Urinary bladder (tissue), 4 donors: ENCODE data around the gene PER1. TPM values are rescaled to one million over a fixed set of nuclear protein-coding genes. Genes with fewer than 3 reads are reported as not detected.

ENCODE experiments used
- DNase-seq: peaks from one replicate; pipeline ENCODE4 v3.0.0-alpha.2; 2015; ENCODE audit errors: extremely low spot score
- H3K27ac ChIP-seq: one replicate; pipeline ENCODE4 v1.5.1; 2013; ENCODE audit warnings: low read depth, mild to moderate bottlenecking, moderate library complexity
- H3K36me3 ChIP-seq: one replicate; pipeline ENCODE4 v1.6.1; 2013; ENCODE audit warnings: mild to moderate bottlenecking, moderate library complexity; ENCODE audit not compliant: insufficient read depth
- H3K4me1 ChIP-seq: one replicate; pipeline ENCODE4 v1.6.1; 2013; ENCODE audit warnings: mild to moderate bottlenecking, moderate library complexity; ENCODE audit not compliant: insufficient read depth
- H3K4me3 ChIP-seq: one replicate; pipeline ENCODE4 v1.5.1; 2013; ENCODE audit warnings: low read depth, low read length
- WGBS: extraction: QIAGEN DNeasy Blood & Tissue Kit; methylation state at CpG from one replicate; pipeline ENCODE4 v1.1.7; 2013; 5-methylcytosine and 5-hydroxymethylcytosine counted together
- polyA plus RNA-seq: library from polyadenylated mRNA; stranded (reverse); fragments of 200-250 nt; gene quantifications from one replicate; pipeline ENCODE4 v1.2.3, GENCODE V29; 2013
- total RNA-seq: library from RNA; depleted of rRNA; stranded (reverse); fragments of >200 nt; gene quantifications from one replicate; pipeline ENCODE4 v1.2.3, GENCODE V29; 2014
- donor health status: healthy with polysubstance abuse.
- donor health status: healthy.

PER1 gene, protein sequence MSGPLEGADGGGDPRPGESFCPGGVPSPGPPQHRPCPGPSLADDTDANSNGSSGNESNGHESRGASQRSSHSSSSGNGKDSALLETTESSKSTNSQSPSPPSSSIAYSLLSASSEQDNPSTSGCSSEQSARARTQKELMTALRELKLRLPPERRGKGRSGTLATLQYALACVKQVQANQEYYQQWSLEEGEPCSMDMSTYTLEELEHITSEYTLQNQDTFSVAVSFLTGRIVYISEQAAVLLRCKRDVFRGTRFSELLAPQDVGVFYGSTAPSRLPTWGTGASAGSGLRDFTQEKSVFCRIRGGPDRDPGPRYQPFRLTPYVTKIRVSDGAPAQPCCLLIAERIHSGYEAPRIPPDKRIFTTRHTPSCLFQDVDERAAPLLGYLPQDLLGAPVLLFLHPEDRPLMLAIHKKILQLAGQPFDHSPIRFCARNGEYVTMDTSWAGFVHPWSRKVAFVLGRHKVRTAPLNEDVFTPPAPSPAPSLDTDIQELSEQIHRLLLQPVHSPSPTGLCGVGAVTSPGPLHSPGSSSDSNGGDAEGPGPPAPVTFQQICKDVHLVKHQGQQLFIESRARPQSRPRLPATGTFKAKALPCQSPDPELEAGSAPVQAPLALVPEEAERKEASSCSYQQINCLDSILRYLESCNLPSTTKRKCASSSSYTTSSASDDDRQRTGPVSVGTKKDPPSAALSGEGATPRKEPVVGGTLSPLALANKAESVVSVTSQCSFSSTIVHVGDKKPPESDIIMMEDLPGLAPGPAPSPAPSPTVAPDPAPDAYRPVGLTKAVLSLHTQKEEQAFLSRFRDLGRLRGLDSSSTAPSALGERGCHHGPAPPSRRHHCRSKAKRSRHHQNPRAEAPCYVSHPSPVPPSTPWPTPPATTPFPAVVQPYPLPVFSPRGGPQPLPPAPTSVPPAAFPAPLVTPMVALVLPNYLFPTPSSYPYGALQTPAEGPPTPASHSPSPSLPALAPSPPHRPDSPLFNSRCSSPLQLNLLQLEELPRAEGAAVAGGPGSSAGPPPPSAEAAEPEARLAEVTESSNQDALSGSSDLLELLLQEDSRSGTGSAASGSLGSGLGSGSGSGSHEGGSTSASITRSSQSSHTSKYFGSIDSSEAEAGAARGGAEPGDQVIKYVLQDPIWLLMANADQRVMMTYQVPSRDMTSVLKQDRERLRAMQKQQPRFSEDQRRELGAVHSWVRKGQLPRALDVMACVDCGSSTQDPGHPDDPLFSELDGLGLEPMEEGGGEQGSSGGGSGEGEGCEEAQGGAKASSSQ (N-terminal part only)
- total RNA-seq: 29.9 TPM
- 183 TPM for polyA plus RNA-seq

DNA sequence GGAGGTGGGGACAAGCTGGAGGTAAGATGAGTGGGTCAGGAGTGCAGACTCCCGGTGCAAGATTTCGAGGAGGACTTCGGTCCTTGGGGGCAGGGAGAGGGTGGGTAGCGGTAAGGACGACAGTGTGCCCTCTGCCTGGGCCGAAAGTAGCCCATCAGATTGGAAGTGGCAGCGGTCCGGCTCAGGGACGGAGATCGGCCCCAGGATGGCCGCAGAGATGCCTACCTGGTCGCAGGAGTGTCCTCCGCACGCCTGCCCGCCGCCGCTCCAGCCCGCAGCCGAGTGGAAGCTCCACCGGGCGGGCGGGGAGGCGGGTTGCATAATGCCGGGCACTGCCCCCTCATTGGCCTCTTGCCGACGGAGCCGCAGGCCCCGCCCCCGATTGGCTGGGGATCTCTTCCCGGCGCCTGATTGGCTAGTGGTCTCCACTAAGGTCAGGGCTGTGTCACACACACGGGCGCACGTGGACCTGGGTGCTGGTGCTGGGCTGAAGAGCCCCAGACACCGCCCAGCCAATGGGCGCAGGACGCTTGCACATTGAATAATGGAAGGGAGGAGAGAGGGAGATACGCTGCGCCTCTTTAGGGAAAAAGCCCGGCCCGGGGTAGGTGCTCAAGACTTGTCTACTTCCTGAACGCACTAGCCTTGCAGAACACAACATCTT is at the start of gene PER1:
Gene PER1, minus strand, starts transcription at position 293 of the 664 bp plus-strand sequence. CDS start 1,698 bp downstream, outside the sequence.
- Histone ChIP-seq H3K36me3 (peaks cover 21% of the 10 kb centered on the region), H3K4me3 (peak within 1 kb of the TSS; percentile 55), H3K27ac (peak within 1 kb of the TSS; percentile 96), H3K4me1 (no peaks in the 10 kb centered on the region)
- 4% methylated on average over 42 of the region's 42 CpGs for WGBS
- DNase-seq: peak; percentile 79

DNA sequence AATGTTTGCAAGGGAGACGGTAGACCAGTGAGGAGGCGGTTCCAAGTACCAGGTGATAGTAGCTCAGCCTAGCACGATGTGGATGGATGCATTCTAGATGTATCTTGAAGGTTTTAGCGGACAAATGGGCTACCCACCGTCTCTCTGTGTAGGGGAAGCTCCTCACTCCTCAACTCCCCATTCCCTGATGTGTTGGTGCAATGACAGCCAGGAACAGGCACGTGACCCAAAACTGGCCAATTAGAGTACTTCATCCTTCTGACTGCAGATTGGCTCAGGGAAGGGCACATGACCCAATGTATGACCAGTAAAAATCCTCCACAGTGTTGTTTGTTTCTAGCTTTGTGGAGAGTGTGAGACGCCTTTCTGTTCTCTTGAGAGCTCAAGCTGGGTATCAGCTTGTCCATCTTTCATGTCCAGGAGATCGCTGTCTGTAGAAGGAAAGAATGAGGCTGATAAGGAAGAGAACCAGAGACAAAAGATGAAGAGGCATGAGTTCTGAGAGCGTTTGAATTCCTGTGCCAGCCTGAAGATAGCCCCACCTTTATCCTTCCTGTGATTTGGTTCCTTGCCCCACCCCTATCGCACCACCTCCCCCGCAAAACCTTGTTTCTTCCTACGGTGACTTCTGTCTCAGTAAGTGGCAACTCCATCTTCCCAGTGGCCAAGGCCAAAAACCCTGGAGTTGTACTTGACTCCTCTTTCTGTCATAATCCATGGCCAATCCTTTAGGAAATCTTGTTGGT is 40.0 kb upstream of the PER1 start:
- no peak overlapping the region for H3K4me3 ChIP-seq
- 8% methylated on average over 12 of the region's 12 CpGs for WGBS
- H3K4me1 ChIP-seq: no peaks in the 10 kb centered on the region
- peak; percentile 78 for DNase-seq
- no peaks in the 10 kb centered on the region for H3K36me3 ChIP-seq
- H3K27ac ChIP-seq: no peak overlapping the region

- 41% methylated on average over 6 of the region's 6 CpGs for WGBS
- no peaks in the 10 kb centered on the region for H3K4me1 ChIP-seq
Measured at GRCh38 chr17:8190506-8190905, 38.3 kb upstream of the PER1 start.

DNA sequence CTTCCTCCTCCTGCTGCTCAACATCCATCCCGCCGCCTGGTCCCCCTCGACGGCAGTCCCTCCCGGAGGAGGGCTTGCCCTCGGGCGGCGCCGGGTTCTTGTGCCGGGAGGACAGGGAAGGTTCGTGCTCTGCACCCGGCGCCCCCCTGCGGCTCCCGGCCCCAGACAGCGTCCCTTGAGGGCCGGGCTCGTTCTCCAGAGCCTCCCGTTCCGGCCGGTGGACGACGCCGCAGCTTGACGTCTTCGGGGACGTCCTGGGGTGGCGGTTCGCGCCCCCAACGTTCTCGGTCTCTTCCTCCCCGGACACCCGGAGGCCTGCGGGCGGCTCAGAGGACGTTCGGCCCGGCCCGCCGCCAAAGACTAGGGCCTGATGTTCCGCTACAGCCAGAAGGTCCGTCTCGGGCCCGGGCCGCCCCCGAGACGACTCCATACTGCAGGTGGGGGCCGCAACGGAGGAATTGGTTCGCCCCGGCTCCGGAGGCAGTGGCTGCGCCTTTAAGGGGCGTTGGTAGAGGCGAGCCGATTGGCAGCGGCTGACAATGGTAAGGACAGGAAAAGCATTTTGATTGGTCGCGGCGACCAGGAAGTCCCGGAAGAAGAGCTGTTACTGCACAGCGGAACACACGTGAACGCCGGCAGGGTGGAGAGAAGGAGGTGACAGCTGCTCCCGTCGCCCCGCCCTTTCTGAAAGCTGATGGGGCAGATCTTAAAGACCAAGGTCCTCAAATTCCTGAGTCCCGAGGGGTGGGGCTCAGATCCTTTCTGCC is 37.7 kb upstream of the PER1 start, which contains the start of gene BORCS6:
Gene BORCS6, minus strand, starts transcription at position 470 of the 767 bp plus-strand sequence. Its CDS starts 40 bp downstream, at position 430.
- peak within 1 kb of the TSS; percentile 94 for H3K27ac ChIP-seq
- peak; percentile 94 for DNase-seq
- H3K36me3 ChIP-seq: no peaks in the 10 kb centered on the region
- H3K4me1 ChIP-seq: no peaks in the 10 kb centered on the region
- H3K4me3 ChIP-seq: peak within 1 kb of the TSS; percentile 71
- WGBS: under 1% methylated on average over 70 of the region's 70 CpGs

More at GRCh38 chr17:8190506-8190905, 38.3 kb upstream of the PER1 start:
- no peak for DNase-seq
- H3K27ac ChIP-seq: no peak overlapping the region
- no peak overlapping the region for H3K4me3 ChIP-seq
- no peaks in the 10 kb centered on the region for H3K36me3 ChIP-seq

DNA sequence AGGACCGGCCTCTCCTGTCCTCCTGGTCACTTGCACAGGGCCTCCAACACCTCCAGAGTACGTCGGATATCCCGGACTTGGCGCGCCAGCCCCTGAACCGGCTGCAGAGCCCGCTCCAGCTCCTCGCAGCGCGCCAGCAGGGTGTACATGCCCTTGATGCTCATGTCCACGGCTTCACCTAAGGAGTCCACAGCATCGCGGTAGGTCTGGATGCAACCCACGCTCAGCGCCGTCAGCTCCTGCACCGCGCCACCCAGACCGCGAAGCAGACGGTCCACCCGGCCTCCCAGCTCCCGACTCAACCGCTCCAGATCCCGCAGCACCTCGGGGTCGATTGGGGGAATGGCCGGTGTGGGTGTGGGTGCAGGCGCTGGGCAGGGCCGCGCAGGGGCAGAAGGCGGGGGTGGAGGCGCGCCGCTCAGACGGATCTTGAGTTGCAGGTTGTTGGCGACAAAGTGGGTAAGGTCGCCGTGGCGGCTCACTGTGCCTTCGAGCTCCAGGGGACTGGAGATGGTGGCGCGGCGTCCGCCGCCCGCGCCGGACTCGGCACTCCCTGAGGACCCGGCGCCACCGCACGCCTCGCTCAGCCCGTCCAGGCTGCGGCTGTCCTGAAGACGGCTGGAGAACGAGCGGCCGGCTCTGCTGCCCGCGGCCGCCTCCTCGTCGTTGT is 37.0 kb upstream of the PER1 start:
- 3% methylated on average over 67 of the region's 67 CpGs for WGBS
- Histone ChIP-seq H3K27ac (peak overlapping the region; percentile 94), H3K4me3 (peak overlapping the region; percentile 71), H3K4me1 (no peaks in the 10 kb centered on the region), H3K36me3 (no peaks in the 10 kb centered on the region)
- DNase-seq: no peak

- H3K4me1 ChIP-seq: no peaks in the 10 kb centered on the region
- peak overlapping the region; percentile 71 for H3K4me3 ChIP-seq
- DNase-seq: no peak
- H3K36me3 ChIP-seq: no peaks in the 10 kb centered on the region
- no peak overlapping the region for H3K27ac ChIP-seq
- 31% methylated on average over 12 of the region's 12 CpGs for WGBS
Measured at GRCh38 chr17:8188263-8188839, 36.1 kb upstream of the PER1 start.

- Histone ChIP-seq H3K4me1 (no peaks in the 10 kb centered on the region), H3K27ac (peak overlapping the region; percentile 55), H3K36me3 (no peaks in the 10 kb centered on the region), H3K4me3 (peak overlapping the region; percentile 21)
- under 1% methylated on average over 25 of the region's 25 CpGs for WGBS
- DNase-seq: peak; percentile 95
Measured at GRCh38 chr17:8187517-8188262, 35.5 kb upstream of the PER1 start.

DNA sequence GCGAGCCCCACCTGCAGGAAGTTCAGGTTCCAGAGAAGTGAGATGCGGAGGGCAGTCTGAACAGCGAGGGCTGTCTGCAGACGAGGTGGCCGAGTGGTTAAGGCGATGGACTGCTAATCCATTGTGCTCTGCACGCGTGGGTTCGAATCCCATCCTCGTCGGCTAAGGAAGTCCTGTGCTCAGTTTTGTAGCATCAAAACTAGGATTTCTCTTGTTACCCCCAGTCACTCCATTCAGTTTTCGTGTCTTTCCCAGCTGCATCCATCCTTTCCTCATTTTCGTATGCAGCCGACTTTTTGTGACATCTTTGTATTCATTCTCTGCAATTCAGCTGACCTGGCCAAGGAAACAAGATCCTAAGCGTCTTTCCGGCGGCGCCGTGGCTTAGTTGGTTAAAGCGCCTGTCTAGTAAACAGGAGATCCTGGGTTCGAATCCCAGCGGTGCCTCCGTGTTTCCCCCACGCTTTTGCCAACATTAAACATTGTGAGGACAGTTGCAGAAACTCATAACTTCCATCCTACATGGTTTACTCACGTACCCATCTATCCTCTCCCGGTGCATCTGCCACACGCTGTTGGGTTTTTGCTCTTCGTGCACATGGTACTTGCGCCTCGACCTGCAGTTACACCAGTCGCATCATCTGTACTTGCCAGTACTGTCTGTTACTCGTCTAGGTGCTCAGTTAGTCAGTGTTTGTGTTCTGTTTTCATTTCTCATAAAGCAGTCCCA is 34.7 kb upstream of the PER1 start:
- H3K27ac ChIP-seq: peak overlapping the region; percentile 55
- no peaks in the 10 kb centered on the region for H3K4me1 ChIP-seq
- WGBS: under 1% methylated on average over 32 of the region's 32 CpGs

GRCh38 chr17:8186446-8186786 is 34.2 kb upstream of the PER1 start:
- Histone ChIP-seq H3K27ac (peak overlapping the region; percentile 88), H3K4me1 (no peaks in the 10 kb centered on the region), H3K36me3 (no peaks in the 10 kb centered on the region), H3K4me3 (peak overlapping the region; percentile 56)
- WGBS: under 1% methylated on average over 23 of the region's 23 CpGs
- DNase-seq: no peak

More for the DNA sequence above, 34.7 kb upstream of the PER1 start:
- peak; percentile 96 for DNase-seq
- Histone ChIP-seq H3K4me3 (peak overlapping the region; percentile 56), H3K36me3 (no peaks in the 10 kb centered on the region)
